Measurements from ENCODE around the gene SLC16A5.
"Not testable (repeated sequence)": the region's sequence is repeated elsewhere in the genome, so short reads cannot be mapped to it uniquely, and the experiment has no call there.

SLC16A5 gene

GRCh38 chr17:75133607-75134347, 46.0 kb downstream of the SLC16A5 start:
- not testable (repeated sequence) for DNase-seq (ENCODE audit: low read depth in 2 of 2)

GRCh38 chr17:75135452-75135851, 47.7 kb downstream of the SLC16A5 start:
- DNase-seq (ENCODE audit: low read depth in 2 of 2): no peak

- no peak for DNase-seq (ENCODE audit: low read depth in 2 of 2)
These were observed 48.2 kb downstream of the SLC16A5 start for GRCh38 chr17:75135946-75136345.

- DNase-seq (ENCODE audit: low read depth in 2 of 2): not testable (repeated sequence)
These were observed 50.0 kb downstream of the SLC16A5 start for GRCh38 chr17:75137762-75138161.

GRCh38 chr17:75138519-75138918, 50.8 kb downstream of the SLC16A5 start:
- no peak for DNase-seq (ENCODE audit: low read depth in 2 of 2)

- DNase-seq (ENCODE audit: low read depth in 2 of 2): no peak
These were observed 54.6 kb downstream of the SLC16A5 start for GRCh38 chr17:75142236-75142971.

- no peak for DNase-seq (ENCODE audit: low read depth in 2 of 2)
These were observed 57.2 kb downstream of the SLC16A5 start for GRCh38 chr17:75144816-75145512.

- no peak for DNase-seq (ENCODE audit: low read depth in 2 of 2)
These were observed 58.8 kb downstream of the SLC16A5 start for GRCh38 chr17:75146592-75146991.

GRCh38 chr17:75147878-75148546, 60.3 kb downstream of the SLC16A5 start:
- no peak for DNase-seq (ENCODE audit: low read depth in 2 of 2)

- no peak for DNase-seq (ENCODE audit: low read depth in 2 of 2)
These were observed 64.2 kb downstream of the SLC16A5 start for GRCh38 chr17:75151930-75152329.

GRCh38 chr17:75152523-75152921, 64.8 kb downstream of the SLC16A5 start:
- no peak for DNase-seq (ENCODE audit: low read depth in 2 of 2)

GRCh38 chr17:75152922-75153779, 65.4 kb downstream of the SLC16A5 start:
- DNase-seq (ENCODE audit: low read depth in 2 of 2): no peak

GRCh38 chr17:75153780-75154194, 66.0 kb downstream of the SLC16A5 start:
- no peak for DNase-seq (ENCODE audit: low read depth in 2 of 2)

- DNase-seq (ENCODE audit: low read depth in 2 of 2): peak; percentile 94 to 97
These were observed 66.7 kb downstream of the SLC16A5 start, which contains the start of gene JPT1 for GRCh38 chr17:75154195-75155106. Gene JPT1, minus strand, starts transcription at chr17:75154512. Its CDS starts 115 bp downstream, at chr17:75154397.

- DNase-seq (ENCODE audit: low read depth in 2 of 2): no peak
These were observed 67.4 kb downstream of the SLC16A5 start for GRCh38 chr17:75155191-75155601.

Data from activated CD8-positive, alpha-beta memory T cell treated with anti-CD3 and anti-CD28 coated beads for 4 hours (primary cell).